Measurements from ENCODE around the gene PPM1H.
"Not testable (repeated sequence)": the region's sequence is repeated elsewhere in the genome, so short reads cannot be mapped to it uniquely, and the experiment has no call there.

The PPM1H gene

GRCh38 chr12:62761658-62762057 lies 173.3 kb downstream of the PPM1H start:
- no peak for DNase-seq

GRCh38 chr12:62760779-62761178 lies 174.2 kb downstream of the PPM1H start:
- DNase-seq = no peak

GRCh38 chr12:62760341-62760740 lies 174.6 kb downstream of the PPM1H start:
- not testable (repeated sequence) for DNase-seq

DNA sequence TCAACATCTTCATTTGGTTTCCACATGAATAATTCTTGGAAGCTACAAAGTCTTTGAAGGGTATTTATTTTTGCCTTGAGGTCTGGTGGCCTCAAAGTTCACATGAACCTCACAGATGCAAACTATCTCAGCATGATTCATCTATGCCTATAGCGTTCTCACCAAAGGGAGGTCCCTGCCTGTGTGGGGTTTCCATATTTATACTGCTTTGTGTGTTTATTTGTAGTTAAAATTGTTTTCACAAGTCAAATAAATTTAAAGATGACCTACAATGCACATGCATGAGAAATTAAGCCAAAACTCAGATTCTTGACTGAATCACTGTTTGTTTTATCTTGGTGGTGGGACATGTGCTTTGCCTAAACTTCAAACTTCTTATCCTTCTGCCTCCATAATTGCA lies 176.7 kb downstream of the PPM1H start:
- DNase-seq = no peak

DNA sequence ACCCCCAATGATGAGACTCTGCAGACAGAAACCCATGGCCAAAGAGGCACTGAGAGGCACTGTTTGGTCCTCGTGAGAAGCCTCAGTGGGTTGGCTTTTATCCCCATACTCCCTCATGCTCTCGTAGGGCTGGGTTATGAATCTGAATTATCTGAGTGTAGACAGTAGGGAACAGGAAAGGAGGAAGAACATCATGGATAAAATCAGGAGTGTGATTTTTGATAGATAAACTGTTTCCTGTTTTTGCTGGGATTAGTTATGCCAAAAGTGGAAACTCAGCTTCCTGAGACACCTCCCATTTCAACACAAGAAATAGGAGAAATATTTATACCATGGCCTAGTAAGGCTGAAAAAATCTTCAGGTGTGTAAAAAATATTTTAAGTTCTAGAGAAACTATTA lies 177.9 kb downstream of the PPM1H start:
- DNase-seq = no peak

DNA sequence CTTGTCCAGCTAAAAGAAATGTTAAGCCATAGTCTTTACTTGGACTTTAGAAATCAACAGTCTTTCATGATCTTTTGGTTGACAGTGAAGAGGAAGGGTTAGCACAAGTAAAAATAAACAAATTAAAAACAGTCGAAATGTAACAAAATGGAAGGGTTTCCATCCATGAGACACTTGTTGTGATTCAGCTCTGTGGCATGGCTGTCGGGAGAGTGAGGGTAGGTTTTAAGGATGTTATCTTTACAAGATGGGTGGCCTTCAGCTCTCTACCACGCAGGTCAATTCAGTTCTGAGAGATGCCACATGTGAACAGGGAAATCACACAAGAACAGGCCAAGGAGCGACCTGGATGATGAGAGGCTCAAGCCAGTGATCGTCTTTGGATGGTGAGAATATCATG lies 180.2 kb downstream of the PPM1H start:
- no peak for DNase-seq

- DNase-seq = no peak
Observed at GRCh38 chr12:62751810-62752155, 183.2 kb downstream of the PPM1H start.

DNA sequence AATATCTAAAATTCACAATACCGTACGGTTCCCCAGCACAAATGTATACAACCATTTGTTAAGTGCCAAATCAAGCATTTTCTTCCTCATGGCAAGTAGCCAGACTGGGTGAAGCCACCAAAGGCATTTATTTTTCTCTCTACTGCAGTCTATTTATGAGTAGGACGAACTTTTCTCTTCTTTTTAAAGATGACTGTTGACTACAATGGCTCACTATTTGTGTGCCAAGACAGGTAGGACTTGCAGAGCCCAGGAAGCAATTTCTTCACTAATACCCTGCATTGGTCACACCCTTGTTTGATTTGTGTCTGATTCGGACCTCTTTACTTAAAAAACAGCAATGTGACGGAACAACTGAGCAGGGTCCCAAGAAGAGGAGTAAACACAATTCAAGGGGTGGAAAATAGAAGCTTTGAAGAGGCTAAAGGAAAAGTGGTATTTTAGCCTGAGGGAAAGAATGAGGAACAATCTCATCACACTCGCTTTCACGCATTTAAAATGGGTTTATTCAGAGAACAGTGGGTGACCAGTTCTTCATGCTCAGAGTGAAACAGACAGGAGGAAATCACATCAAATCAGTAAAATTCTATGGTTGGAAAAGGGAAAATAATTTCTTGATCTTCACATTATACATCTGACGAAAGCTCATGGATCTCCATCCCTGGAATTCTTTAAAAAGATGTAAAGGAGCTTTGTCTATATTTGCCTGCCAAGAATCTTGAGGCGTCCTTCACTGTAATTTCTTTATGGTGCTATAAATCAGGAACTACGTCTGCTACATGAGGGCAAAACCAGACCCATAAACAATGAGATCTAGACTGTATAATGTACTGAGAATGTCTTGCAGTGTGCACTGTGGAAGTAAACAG lies 183.8 kb downstream of the PPM1H start:
- DNase-seq = no peak

DNA sequence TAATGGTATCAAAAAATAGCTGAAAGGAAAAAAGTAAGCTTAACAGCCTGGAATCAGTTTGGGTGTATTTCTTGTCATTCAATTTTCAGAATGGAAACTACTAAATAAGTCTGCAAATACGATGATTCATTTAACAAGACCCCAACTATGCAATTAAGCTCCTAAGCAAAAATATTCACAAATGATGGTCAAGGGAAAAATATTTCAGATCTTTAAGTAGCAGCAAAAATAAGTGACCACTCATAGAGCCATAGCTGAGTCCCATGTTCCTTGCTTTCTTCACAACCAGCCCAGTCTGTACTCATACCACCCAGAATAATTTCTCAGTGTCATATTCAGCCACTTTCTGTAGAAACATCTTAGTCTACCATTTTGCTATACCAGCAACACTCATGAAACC lies 185.4 kb downstream of the PPM1H start:
- no peak for DNase-seq

DNA sequence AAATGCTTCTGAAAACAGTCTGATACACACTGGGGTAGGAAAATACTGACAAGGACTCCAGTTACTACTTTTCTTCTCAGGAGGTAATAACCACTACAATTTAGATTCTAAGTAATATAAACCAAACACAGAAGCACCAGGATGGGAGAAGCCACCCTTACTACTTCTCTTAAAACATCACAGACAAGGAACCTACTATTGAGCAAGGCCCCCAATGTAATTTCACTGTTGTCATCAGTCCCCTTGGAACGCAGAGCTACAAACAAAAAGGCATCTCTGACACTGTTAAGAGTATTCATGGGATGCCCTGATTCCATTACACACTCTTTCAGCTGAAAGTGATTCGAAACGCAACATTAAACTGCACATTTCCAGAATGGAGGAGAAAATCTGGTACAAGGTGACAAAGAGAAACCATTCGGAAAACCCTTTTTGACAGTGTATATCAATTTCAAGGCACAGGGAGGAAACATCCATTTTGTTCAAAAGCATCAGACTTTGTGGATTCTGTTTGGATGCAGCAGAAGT lies 185.9 kb downstream of the PPM1H start:
- no peak for DNase-seq

DNA sequence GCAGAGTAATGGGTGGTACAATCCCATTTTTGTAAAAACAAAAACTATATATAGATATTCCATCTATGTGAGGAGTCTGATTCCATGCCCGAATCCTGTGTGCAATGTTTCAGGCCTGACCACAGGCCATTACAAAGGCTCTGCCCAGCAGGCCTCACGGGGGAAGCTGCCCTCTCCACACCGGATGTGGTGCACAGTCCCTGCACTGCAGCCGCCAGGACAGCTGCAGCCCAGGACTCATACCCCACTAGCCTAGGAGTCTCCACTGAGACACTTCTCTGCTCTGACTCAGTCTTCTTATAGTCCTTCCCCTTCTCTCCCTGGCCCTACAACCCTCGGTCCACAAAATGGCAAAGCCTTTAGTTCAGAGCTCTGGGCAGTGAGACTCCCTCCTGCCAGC lies 190.4 kb downstream of the PPM1H start:
- no peak for DNase-seq

- DNase-seq = no peak
Observed at GRCh38 chr12:62739266-62740015, 195.5 kb downstream of the PPM1H start.

DNA sequence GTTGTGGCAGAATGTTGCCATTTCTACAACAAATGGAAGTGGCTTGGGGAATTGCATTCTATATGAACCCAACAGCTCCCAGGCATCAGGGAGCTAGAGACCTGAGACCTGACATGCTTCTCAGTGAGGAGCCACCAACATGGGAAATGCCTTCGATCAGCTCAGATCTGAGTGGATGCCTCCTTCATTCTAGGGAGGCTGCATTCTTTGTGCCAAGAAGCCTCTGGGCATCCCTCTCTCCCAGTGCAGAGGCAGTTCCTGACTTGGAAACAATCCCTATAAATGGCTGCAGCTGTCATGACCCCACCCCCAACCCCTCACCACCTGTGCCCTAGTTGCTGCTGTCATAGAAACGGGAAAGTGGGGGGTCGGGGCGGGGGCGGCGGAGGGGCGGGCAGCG lies 196.3 kb downstream of the PPM1H start:
- no peak for DNase-seq

GRCh38 chr12:62738105-62738504 lies 196.8 kb downstream of the PPM1H start:
- DNase-seq = no peak

DNA sequence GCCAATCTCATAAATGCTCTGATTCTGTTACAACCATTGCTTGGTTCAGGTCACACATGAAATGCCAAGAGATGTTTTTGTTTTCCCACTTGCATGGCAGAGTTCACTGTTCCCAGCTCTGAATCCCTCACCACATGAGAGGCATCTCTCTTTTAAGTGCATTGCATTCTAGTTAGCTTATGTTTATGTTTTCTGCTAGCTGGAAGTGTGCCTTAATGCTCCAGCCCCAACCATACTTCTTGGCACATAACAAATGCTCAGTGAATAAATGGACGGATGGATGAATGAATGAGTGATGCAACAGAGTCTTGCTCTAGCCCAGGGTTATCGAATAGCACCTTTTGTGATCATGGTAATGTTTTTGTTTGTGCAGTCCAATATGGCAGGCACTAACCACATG lies 197.3 kb downstream of the PPM1H start:
- DNase-seq = no peak

DNA sequence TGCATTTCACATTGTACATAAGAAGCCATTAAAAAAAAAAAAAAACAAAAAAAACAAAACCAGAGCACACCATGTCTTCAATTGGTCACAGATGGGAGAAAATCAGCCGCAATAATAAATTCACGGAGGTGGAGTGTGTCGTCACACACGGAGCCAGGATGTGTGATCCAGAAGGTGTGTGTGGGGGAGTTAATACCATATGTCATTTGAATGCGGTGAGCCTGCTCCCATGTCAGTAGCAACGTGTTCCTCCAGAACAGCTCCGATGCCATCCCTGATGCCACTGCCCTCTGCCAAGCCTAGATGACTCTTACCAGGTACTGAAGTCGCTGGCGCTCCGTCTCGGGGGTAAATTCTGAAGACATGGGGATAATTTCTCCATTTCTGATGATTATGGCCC lies 197.8 kb downstream of the PPM1H start:
- no peak for DNase-seq

DNA sequence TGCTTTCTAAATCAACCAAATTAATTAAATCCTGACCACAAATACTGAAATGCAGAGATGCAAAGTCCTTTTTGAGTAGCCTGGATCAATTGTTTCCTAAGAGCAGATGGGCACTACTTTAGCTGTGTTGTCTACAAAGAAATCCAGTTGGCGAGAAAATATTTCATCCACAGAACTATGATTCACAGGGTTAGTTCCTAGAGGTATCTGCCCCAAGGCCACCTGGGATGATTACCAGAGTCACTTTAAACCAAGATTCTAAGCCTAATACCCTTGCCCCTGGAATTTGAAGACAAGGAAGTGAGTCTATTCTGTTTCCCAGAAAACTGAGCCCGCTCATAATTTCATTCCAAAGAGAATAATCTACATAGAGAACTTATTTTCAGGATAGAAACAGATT lies 198.4 kb downstream of the PPM1H start:
- no peak for DNase-seq

- no peak for DNase-seq
Observed at GRCh38 chr12:62732861-62733427, 202.0 kb downstream of the PPM1H start.

GRCh38 chr12:62731055-62731820 lies 203.7 kb downstream of the PPM1H start:
- no peak for DNase-seq

- DNase-seq = no peak
Observed at GRCh38 chr12:62730649-62731048, 204.3 kb downstream of the PPM1H start.

DNA sequence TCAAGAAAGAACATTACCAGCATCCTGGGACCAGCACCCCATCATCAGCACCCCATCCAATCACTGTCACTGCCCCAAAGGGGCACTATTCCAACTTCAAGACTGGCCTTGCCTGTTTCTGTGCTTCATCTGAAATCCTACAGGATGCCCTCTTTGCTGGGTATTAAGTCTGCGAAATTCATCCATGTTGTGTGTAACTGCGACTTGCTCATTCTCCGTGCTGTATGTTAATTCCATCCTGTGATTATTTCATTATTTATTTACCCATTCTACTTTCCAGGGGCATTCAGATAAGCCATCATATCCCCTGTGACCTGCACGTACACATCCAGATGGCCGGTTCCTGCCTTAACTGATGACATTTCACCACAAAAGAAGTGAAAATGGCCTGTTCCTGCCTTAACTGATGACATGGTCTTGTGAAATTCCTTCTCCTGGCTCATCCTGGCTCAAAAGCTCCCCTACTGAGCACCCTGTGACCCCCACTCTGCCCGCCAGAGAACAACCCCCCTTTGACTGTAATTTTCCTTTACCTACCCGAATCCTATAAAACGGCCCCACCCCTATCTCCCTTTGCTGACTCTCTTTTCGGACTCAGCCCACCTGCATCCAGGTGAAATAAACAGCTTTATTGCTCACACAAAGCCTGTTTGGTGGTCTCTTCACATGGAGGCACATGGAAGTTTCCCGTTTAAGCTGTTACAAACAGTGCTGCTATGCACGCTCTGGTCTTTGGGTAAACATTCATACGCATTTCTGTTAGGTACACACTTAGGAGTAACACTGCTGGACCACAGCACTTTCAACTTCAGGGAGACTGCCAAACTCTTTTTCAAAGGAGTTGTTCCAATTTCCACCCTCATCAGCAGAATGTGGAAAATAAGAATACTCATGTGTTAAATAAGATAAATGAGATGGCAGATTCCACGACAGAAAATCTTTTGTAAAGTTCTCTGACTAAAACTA lies 205.1 kb downstream of the PPM1H start:
- not testable (repeated sequence) for DNase-seq

GRCh38 chr12:62728741-62729140 lies 206.2 kb downstream of the PPM1H start:
- DNase-seq = no peak

All from activated CD8-positive, alpha-beta memory T cell treated with anti-CD3 and anti-CD28 coated beads for 24 hours (primary cell).